VCaP (cell line): ENCODE data around the gene DDX41.

Source experiments
- H3K27ac ChIP-seq: fragments of 450-650 bp; 2 replicates; pipeline ENCODE4 v1.5.1; 2017
- CTCF ChIP-seq: fragments of 450-650 bp; conservative IDR thresholded peaks from 2 replicates; pipeline ENCODE4 v1.5.1; 2017; ENCODE audit warnings: mild to moderate bottlenecking, moderate library complexity

Gene DDX41

GRCh38 chr5:177496070-177496726 lies 20.6 kb downstream of the DDX41 start:
- TF ChIP-seq CTCF, result peak; percentile 47

GRCh38 chr5:177495243-177496060 lies 21.3 kb downstream of the DDX41 start:
- H3K27ac ChIP-seq, result peak overlapping the region; percentile 80

More at GRCh38 chr5:177496070-177496726, 20.6 kb downstream of the DDX41 start:
- peak overlapping the region; percentile 80 for H3K27ac ChIP-seq

GRCh38 chr5:177494346-177495195 lies 22.2 kb downstream of the DDX41 start:
- TF ChIP-seq CTCF, result 0 out of 2 replicates have a peak, but pooled peaks have one; percentile 19
- no peak overlapping the region for H3K27ac ChIP-seq

More at GRCh38 chr5:177495243-177496060, 21.3 kb downstream of the DDX41 start:
- TF ChIP-seq CTCF, result no peak

GRCh38 chr5:177493795-177494345 lies 22.9 kb downstream of the DDX41 start:
- TF ChIP-seq CTCF, result no peak
- no peak overlapping the region for H3K27ac ChIP-seq

GRCh38 chr5:177492841-177493240 lies 23.9 kb downstream of the DDX41 start:
- no peak overlapping the region for H3K27ac ChIP-seq
- no peak for TF ChIP-seq CTCF

GRCh38 chr5:177491983-177492746 lies 24.6 kb downstream of the DDX41 start:
- no peak overlapping the region for H3K27ac ChIP-seq
- no peak for TF ChIP-seq CTCF
